Measurements from ENCODE around the gene SH3RF1. TPM values are rescaled to one million over a fixed set of nuclear protein-coding genes. Genes with fewer than 3 reads are reported as not detected.
"Not testable (repeated sequence)": the region's sequence is repeated elsewhere in the genome, so short reads cannot be mapped to it uniquely, and the experiment has no call there.

The SH3RF1 gene
- total RNA-seq, 1 donor from 2014 or later = 0.27 TPM

- intact Hi-C loops (cut with micrococcal nuclease) = no loop called here
These were observed 41.2 kb downstream of the SH3RF1 start for GRCh38 chr4:169229571-169230028.

DNA sequence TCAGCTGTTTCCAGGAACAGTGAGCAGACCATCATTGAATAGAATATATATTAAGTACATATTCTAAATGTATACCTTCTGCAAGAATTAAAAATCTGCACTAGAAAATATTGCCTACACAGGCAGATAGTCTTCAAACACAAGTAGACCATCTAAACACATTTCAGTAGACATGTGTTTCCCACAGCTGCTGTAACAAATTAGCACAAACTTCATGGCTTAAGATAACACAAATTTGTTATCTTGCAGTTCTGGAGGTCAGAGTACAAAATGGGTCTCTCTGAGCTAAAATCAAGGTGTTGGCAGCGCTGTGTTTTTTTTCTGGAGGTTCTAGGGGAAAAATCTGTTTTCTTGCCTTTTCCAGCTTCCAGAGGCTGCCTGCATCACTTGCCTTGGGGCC, 42.7 kb downstream of the SH3RF1 start:
- intact Hi-C loops (cut with micrococcal nuclease) = no loop called here

- intact Hi-C loops (cut with micrococcal nuclease) = no loop called here
These were observed 44.2 kb downstream of the SH3RF1 start for GRCh38 chr4:169226565-169226964.

GRCh38 chr4:169225812-169226211, 44.9 kb downstream of the SH3RF1 start:
- intact Hi-C loops (cut with micrococcal nuclease) = no loop called here

GRCh38 chr4:169225058-169225751, 45.6 kb downstream of the SH3RF1 start:
- intact Hi-C loops (cut with micrococcal nuclease) = no loop called here

GRCh38 chr4:169222761-169223160, 48.0 kb downstream of the SH3RF1 start:
- intact Hi-C loops (cut with micrococcal nuclease) = no loop called here

DNA sequence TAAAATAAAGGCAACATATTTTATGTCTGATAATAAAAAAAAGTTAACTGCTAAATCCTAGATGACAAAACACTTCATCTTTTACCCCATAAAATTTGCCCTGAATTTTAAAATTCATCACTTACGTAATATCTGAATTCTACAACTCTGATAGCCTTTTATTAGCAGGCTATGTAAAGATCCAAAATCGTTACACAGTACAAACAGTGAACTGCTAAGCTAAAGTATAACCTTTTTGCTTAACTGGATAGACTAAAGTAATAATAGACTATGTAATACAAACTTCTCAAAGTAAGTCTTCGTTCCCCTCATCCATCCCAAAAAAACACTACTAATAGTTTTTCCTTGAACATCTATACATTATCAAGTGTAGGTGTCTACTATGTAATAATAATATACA, 49.1 kb downstream of the SH3RF1 start:
- intact Hi-C loops (cut with micrococcal nuclease) = no loop called here

DNA sequence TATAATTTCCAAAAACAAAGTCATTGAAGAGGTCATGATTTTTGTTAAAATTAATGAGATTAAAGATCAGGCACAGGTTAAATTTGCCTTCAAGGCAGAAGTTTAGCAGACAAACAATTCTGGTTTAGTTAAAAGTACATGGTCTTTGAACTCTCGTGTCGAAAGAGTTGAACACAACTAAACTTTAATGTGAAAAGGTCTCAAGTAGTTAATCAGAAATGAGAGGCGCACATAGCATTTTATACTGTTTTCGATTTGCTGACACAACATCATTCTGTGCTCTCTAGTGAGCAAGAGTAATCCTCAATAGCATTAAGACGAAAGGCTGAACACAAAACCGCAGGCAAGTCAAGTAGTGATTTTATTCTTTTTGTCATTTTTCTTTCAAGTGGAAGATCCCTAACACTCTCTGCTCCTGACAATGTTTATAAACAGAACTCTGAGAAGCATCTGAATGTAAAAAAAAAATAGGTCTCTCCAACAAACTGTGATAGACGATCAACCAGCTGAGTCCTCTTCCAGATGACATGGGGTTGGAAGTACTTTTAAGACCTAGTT, 49.8 kb downstream of the SH3RF1 start:
- intact Hi-C loops (cut with micrococcal nuclease) = no loop called here

DNA sequence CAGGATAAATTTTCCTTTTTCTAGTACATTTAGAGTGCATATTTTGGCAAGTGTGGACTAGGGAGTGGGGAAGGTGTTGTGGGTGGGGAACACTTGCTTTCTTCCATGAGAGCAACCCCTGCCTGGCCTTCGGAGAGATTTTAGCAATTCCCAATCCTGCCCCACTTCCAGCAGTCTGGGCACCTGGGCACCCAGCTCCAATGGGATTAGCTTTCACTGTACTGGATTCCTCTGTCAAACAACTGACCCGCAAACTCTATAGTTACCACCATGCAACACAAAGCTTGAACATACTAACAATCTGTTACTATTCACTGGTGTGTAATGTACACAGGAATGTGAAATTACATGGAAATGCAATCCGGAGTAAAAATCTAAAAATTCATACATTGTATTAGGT, 50.3 kb downstream of the SH3RF1 start:
- intact Hi-C loops (cut with micrococcal nuclease) = no loop called here

DNA sequence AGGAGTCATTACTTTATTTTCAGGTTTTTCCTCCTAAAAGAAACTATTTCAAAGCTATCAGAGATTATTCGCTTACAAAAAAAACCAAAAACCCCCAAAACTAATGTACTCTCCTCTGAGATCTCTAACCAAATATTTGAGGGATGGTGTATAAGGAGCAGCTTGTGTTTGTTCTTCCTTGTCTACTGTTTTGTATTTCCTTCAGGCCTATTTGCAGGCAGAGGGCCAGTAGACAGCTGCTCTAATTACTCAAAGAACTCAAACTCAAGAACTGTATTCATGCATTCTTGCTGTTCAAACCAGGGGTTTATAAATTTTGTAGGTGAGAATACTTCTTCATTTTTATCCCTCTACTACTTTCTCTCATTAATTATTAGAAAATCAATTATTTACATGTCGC, 51.3 kb downstream of the SH3RF1 start:
- intact Hi-C loops (cut with micrococcal nuclease) = no loop called here

GRCh38 chr4:169215656-169216055, 55.1 kb downstream of the SH3RF1 start:
- intact Hi-C loops (cut with micrococcal nuclease) = no loop called here

- intact Hi-C loops (cut with micrococcal nuclease) = no loop called here
These were observed 57.8 kb downstream of the SH3RF1 start for GRCh38 chr4:169212981-169213380.

DNA sequence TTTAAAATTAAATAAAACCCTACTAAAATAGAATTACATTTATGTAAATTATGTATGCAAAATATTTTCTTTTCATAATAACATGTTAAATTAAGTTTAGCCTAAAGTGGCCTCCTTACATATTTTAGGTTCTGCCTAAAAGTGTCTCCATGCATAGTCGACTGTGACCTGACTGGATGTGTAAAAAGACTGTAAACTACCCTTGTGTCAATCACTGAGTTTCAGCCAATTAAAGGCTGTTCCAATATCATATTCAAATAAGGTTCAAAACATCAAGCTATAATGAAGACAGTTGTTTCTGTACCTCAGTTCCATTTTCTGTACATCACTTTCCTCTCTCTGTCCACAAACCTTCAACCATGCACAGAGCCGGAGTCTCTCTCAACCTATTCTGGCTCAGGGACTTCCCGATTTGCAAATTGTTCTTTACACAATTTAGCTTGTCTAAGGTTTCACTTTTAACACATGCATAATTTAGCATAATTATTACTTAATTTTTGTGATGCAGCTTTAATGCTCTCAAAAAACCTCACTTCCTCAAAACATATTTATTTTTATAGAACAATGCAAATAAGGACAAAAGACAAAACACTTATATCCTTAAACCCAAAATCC, 60.1 kb downstream of the SH3RF1 start:
- intact Hi-C loops (cut with micrococcal nuclease) = no loop called here

GRCh38 chr4:169209388-169209883, 61.3 kb downstream of the SH3RF1 start:
- intact Hi-C loops (cut with micrococcal nuclease) = no loop called here

DNA sequence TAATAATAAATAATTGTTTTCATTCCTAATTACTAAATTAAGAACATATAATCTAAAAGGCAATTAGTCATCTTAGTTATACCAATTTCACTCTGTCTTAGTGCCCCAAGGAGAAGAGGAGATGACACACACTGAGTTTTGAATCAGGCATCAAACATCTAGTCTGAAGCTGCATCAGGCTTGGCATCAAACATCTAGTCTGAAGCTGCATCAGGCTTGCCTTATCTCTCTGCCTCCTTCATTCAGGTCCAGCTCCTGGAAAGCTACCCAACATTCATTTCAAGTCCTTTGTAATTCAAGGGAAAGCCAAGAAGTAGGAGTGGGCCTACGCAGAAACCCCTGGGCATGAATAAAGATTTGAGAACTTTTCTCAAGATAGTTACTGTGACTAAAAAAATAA, 62.2 kb downstream of the SH3RF1 start:
- intact Hi-C loops (cut with micrococcal nuclease) = no loop called here

DNA sequence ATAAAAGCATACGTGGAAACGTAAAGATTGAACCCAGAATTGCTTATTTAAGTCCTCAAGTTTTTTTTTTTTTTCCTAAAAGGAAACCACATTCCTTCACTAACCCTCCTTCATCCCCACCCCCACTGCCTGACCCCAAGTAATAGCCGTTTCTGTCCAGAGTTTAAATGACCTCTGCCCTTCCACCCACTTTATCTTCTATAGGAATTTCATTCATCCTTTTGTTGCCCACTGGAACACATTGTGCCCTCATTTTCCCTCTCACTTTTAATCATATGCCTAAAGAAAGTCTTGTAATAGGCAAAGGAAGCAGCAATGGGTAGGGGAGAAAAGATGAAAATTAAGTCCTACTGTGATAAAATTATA, 62.7 kb downstream of the SH3RF1 start:
- intact Hi-C loops (cut with micrococcal nuclease) = no loop called here

DNA sequence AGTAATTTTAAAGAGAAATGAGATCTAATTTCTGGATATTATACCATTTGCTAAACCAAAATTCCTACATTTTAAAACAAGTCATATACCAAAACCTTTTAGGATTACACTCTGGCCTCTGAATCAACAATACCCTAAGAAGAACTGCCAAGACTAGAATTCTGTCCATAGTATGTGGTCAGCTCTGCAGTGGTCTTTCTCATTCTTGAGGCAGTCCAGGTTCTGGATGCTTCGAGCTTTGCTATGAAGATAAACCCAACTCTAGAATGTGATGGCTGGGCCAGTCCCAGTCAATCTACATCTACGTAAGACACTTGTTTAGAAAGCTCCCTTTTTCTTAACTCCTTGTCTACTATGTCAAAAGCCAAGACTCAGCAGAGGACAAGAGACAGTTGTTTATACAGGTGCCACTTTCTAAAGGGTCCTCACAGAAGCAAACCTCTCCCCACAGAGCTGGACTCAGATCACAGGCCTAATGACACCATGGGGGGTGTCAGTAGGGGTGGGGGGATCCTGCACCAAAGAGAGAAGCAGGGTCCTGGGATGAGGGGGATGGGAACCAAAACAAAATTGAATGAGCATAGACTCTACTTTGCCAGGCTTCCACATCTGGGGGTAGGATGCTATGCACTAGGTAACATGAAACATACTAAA, 63.2 kb downstream of the SH3RF1 start:
- intact Hi-C loops (cut with micrococcal nuclease) = no loop called here

DNA sequence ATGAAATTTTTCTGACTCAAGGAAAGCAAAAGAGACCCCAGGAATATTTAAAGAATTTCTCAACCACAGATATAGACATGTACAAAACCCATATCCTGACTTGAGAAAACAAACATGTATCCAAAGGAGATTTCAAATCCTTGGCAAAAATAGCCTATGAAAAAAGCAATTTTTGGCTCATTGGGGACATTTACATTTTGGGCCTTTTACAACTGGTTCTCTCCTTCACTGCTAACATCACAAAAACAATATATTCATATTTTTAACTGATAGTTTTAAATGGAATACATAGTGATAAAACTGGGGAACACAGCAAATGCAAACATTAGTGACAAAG, 65.0 kb downstream of the SH3RF1 start:
- intact Hi-C loops (cut with micrococcal nuclease) = no loop called here

DNA sequence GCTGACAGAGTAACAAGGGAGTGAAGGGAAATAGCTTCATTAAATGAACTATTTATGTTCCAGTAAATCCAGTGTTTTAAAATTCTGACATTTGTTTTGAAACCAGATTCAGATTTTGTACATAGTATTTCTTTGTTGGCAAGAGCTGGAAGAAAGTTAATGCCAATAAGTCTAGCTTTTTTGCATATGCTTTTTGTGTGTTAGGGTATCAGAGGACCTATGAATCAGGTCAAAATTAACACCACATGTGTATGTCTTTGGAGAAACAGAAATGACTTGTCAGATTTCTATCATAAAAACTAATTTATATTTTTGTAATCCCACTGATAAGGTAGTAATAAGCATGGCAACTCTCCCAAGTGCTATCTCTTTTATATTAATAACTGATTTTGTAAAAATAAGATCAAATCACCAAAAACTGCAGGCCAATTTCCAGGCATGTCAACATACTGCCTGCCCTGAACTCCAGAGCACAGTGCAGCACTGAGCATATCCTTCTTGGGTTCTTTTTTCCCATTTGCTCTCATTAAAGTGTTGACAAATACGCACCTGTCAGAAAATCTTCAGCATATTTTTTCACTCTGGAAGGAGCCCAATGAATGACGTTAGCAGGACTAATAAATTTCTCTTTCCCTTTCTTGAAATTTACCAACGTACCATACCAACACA, 65.5 kb downstream of the SH3RF1 start:
- intact Hi-C loops (cut with micrococcal nuclease) = no loop called here

DNA sequence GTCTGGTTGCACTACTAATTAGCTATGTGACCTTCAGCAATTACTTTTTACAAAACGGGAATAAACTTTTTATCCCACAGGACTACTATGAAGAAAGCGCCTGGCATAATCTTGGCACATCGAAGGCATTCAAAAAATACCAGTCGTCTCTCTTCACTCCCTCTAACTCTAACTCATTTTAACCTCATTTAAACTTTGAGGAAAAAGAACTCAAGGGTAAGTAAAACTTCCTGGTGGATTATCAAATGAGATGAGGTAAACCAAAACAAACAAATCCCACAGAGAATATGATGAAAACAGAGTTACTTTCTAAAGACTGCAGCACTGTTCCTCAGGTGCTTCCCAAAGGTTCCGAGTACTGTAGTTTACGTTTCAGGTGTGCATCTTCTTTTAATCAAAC, 66.9 kb downstream of the SH3RF1 start:
- intact Hi-C loops (cut with micrococcal nuclease) = no loop called here

DNA sequence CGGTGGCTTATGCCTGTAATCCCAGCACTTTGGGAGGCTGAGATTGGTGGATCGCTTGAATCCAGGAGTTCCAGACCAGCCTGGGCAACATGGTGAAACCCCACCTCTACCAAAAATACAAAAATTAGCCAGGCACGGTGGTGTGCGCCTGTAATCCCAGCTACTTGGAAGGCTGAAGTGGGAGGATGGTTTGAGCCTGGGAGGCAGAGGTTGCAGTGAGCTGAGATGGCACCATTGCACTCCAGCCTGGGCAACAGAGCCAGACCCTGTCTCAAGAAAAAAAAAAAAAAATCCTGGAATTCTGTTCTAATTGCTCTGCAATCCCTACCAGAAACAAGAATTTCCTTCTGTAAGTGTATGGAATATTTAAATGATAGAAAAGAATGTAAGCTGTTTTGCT, 67.5 kb downstream of the SH3RF1 start:
- intact Hi-C loops (cut with micrococcal nuclease) = not testable (repeated sequence)

GRCh38 chr4:169202878-169203277, 67.9 kb downstream of the SH3RF1 start:
- intact Hi-C loops (cut with micrococcal nuclease) = no loop called here

Data from T-helper 1 cell treated with Interleukin-12 subunit alpha and Interleukin-12 subunit beta and Interleukin-4 antibody, amounts not matched to agents 30 ng/mL and 1 ng/mL, for 36 hours (primary cell).